HG02588 (cell line): ENCODE measurements around the gene SHOC2.

Experiments used
- ATAC-seq: cut with Tn5 transposase; IDR thresholded peaks from one replicate; pipeline ENCODE4 v1.9.1; 2021; ENCODE audit warnings: mild to moderate bottlenecking, moderate library complexity; ENCODE audit not compliant: unreplicated experiment

The SHOC2 gene

DNA sequence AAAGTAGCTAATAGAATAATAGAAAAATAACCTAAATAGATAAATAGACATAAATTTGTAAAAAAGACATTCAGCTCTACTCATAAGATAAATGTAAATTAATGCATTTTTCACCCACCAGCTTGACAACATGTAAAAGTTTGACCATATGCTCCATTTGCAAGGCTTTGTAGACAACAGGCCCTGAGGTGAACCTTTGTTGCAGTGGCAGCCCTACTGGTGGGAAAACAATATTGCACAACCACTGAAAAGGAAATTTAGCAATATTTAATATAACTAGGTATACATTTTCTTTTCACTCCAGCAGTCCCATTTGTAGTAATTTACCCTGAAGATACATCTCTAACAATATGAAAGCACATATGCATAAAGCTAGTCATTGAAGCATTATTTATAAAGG, 118.5 kb downstream of the SHOC2 start:
- no peak for ATAC-seq

DNA sequence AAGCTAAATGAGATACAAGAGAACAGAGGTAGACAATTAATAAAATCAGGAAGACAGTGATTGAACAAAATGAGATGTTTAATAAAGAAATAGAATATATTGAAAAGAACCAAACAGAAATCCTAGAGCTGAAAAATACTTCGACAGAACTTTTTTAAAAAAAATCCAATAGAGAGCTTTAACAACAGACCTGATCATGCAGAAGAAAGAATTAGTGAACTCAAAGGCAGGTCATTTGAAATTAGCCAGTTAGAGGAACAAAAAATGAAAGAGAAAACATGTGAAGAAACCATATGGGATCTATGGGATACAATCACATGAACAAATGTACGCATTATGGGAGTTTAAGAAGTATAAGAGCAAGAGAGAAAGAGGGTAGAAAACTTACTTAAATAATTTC, 120.1 kb downstream of the SHOC2 start:
- ATAC-seq = no peak

DNA sequence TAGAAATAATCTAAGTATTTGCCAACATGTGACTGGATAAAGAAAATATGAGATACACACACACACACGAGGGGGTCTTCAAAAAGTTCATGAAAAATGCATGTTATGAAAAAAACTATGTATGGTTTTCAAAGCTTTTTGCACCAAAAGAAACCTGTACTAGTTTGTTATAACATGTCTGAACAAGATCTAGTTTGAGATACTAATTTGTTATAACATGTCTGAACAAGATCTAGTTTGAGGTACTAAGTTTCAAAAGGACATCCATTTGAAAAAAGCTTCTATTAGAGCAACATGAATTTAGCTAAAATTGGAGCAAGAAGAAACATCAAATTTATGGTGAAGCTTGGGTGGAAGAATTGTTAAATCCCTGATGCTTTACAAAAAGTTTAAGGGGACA, 137.6 kb downstream of the SHOC2 start:
- ATAC-seq = no peak
